OCI-M1 (cell line): ENCODE data around the gene JAZF1.
"Not testable (repeated sequence)": the region's sequence is repeated elsewhere in the genome, so short reads cannot be mapped to it uniquely, and the experiment has no call there.

Experiments used
- DNase-seq: peaks from one replicate; lab custom pipeline; 2025; lab: John Stamatoyannopoulos, UW

The JAZF1 gene

DNA sequence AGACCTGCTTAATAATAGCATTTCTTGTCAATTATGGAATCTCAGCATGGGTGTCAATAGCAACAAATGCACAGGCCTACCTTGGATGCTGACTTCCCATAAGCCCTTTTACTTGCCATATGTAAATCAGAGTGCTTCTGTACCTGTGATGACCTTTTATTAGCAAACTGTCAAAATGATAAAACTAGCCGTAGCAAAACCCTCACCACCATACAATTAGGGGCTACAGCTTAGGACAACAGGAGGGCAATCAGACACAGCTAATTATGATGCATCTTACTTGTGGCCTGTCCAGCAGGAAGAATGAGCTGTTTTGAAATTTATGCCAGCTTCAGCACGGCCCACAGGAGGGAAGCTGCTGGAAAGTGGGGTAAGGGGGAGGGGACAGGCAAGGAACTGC is 239.1 kb downstream of the JAZF1 start:
- DNase-seq, result no peak

GRCh38 chr7:27940341-27940740 is 240.3 kb downstream of the JAZF1 start:
- DNase-seq, result no peak

GRCh38 chr7:27939893-27940292 is 240.7 kb downstream of the JAZF1 start:
- DNase-seq, result no peak

- DNase-seq, result no peak
Observed at GRCh38 chr7:27936768-27937102, 243.9 kb downstream of the JAZF1 start.

DNA sequence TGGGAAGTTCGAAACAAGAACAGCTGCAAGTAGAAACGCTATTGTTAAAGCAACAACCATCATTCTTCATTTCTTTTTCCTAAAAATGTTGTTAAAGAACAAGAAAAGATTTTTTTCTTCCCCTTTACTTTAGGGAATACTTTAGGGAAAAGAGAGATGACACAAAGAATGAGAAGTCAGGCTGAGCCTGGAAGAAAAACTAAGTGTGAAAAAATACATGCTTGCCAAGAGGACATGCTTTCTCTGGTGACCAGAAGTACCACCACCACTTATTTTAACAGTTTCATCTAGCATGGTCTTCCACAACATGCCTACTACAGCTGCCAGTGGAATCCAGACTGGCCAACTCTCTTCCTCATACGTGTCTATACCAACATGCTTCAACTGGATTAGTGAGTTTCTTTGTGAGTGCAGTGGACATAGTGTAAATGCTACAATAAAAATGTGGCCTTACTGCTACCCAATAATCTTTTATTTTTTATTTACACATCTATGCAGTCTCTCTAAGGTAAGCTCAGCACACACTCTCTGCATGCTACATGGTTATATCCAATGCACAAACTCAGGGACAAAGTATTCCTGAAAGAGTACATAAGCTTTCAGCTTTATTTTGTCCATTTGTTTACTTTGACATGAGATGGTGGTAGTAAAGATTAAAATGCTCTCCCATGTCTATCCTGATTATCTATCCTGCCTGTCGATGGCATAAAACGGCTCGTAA is 244.4 kb downstream of the JAZF1 start:
- no peak for DNase-seq

GRCh38 chr7:27933671-27934565 is 246.7 kb downstream of the JAZF1 start:
- DNase-seq, result peak; percentile 16

DNA sequence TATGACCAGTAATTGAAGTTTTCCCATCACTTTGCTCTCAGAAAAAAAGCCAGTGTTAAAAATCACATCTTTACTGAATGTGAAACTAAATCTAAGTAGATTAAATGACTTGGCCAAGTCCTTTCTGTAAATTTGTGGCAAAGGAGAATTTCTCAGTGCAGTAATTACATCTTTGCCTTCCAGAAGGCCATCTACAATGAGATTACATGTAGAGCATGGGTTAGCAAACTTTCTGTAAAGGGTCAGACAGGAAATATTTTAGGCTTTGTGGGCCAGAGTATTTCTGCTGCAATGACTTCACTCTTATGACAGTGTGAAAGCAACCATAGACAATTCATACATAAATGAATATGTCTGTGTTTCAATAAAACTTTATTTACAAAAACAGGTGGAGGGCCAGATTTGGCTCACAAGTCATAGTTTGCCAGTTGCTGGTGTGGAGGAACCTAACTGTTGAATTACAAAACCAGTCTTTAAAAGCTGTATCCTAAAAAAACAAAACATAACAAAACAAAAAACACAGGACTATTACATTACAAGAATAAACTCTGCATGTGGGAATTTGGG is 249.6 kb downstream of the JAZF1 start:
- DNase-seq, result no peak

- no peak for DNase-seq
Observed at GRCh38 chr7:27929127-27929526, 251.5 kb downstream of the JAZF1 start.

DNA sequence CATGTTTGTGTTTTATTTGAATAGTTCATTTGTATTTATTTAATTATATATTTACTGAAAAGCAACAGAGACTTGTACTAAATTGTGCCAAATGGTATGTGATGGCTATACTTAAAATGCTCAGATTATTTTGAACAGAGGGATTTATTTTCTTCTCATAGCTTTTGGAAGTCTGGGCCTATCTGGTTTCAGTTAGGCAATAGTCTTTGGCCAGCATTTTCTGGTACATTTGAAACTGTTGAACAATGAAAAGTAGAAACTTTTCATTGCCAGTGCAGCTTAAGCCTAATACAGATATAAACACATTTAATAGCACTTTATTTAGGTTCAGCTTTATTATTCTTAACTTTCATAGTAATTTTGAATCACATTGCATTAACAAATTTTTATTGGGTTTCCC is 252.6 kb downstream of the JAZF1 start:
- DNase-seq, result no peak

DNA sequence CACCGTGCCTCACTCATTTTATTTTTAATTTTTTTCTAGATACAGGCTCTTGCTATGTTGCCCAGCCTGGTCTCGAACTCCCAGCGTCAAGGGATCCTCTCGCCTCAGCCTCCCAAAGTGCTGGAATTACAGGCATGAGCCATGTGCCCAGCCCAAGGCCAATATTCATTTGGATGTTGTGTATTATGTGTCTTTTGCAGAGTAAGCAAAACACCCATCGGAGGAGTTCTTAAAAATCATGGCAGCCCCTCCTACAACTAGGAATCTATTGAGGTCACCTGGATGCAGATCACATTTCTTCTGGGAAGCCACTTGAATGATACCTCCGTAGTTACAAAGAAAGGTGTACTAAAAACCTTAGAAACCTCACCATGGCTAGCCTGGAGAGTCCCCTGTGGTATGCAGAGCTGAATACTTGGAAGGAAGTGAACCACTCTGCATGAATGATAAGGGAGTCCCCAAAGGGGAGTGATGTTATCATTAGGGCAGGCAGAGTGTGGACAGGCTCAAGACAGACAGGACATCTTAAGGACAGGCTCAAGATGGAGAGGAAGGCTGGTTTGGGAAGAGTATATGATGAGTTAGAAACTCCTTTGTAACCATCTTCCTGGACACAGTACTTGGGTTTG is 254.9 kb downstream of the JAZF1 start:
- no peak for DNase-seq

DNA sequence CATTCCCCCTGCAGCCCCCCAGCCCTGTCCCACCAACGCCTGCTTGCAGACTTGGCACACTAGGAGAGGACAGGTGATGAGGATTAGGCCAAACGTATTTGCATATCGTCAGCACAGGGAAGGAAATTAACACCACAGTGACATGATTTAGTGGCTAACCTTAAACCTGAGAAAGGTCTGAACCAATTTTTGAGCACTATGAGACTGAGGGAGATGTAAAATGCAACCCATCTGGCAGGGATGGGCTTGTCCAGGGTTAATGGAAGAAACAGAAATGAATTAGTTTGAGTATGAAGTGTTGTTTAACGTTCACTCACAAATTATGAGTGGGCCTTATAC is 257.0 kb downstream of the JAZF1 start:
- no peak for DNase-seq

DNA sequence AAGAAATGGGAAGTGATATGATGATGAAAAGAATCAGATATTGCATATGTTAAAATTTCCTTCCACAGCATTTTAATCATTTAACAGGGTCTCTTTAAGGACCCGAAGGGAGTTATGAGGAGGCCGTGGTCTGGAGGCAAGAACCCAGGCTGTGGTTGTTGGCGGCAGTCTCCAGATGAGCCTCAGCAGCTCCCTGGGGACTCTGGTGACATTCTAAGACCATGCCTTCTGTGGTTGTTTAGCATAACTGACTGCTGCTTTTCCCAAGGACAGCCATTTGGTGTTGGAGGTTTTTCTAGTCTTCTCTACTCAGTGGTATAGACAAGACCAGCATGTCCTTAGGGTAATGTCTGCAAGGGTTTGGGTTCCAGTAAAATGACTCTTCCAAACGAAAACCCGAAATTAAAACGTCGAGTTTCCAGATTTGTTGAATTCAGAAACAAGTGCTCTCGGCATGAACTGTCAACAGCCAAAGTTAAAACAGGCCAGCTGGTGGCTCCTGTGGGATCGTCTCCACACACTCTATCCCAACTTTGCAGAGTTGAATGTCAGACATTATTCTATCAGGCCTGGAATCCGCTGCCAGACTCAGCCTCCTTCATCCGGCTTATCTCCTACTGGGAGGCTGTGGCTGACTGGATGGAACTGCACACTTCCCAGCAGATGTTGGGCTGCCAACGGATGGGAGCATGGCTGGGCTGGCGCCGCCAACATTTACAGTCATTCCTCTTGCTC is 257.5 kb downstream of the JAZF1 start:
- DNase-seq, result no peak

DNA sequence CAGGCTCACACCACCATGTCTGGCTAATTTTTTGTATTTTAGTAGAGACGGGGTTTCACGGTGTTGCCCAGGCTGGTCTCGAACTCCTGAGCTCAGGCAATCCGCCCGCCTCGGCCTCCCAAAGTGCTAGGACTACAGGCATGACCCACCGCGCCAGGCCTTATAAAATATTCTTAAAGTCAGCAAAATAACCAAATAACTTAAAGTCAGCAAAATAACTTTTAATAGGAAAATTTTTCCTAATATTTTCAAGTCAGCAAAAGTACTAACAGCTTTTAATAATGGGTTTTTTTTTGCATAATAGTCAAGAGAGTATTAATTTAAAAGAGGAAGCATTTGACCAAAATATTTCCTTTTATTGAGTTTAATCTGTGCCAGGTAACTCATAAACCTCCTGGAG is 258.2 kb downstream of the JAZF1 start:
- DNase-seq, result not testable (repeated sequence)

GRCh38 chr7:27921081-27921836 is 259.3 kb downstream of the JAZF1 start:
- DNase-seq, result peak; percentile 80

DNA sequence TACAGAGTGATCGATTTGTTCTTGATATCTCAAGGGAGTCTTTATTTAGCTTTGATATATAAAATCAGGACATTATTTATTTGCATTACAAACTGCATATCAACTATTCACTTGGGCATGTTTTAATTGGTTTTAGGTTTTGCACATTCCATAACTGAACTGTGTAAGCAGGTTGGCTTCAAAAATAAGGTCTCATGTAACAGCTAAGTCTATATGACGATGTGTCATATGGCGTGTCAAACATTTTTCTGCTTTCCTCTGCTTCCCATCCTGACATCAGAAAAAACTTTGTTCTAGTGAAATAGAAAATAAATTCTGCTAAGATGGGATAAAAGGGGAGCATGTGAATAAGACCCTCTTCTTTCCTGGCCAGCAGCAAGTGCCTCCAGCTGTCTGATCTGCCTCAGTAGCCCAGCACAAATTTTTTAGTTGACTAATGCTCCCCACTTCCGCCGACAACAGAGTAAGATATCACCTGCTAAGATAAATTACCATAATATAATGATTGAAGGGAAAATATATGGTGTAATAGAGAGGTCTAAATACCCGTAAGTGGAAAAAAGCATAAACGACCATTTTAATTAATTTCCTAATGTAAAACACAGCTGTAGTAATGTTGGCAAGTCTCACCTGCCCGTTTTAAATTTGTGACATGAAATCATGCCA is 260.2 kb downstream of the JAZF1 start:
- DNase-seq, result no peak

DNA sequence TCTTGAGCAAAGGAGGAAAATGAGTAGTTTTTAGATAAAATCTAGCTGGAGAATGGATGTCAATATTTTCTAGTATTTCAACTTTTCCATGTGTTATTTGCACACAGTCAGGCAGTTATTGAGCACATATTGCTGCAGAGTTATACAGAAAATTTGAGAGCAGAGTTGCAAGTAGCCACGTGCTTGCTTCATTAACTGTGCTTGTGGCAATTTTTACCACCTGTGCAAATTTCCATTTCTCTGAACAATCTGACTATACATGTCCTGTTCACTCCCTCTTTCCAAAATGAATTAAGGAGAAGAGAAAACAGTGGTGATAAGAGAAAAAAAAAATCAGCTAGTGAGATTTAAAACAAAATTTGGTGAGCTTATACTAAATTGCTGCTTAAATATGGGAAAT is 262.1 kb downstream of the JAZF1 start:
- DNase-seq, result no peak

DNA sequence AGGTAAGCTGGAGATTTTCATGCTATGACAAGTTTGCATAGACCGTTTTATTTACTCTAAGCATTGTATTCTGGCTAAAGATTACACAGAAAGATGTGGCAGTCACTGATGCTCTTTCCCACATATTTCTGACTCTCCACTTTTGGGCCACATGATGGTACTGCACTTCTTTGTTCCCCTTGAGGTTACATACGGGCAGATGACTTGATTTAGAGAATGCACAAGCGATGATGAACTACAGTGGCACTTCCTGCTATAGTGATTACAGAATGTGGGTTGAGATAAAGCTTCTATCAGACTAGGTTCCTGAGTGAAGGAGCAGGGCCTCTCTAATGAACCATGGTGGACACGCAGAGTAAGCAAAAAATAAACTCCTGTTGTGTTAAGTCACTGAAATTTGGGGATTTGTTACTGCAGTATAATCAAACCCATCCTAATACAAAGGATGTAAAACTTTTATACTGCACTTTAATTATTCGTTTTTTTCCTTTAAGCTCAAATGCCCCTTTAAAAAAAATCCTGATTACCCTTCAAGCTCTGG is 262.8 kb downstream of the JAZF1 start:
- DNase-seq, result peak; percentile 28

DNA sequence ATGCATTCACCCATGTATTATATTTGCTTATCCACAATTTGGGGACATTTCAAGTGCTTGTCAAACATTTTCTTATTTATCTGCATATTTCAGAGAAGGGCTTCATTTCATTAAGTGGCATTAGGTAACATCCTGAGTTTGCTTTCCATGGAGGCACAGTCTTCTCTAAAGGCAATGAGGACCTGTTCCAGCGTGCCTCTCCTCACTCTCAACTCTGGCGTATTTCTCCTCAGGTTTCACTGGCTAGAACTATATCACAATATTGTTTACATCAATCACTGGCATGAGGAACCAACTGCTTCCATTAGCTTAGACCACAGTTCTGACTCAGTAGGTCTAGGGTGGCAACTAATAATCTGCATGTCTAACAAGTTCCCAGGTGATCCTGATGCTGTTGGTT is 263.5 kb downstream of the JAZF1 start:
- no peak for DNase-seq

- no peak for DNase-seq
Observed at GRCh38 chr7:27916372-27916771, 264.2 kb downstream of the JAZF1 start.

DNA sequence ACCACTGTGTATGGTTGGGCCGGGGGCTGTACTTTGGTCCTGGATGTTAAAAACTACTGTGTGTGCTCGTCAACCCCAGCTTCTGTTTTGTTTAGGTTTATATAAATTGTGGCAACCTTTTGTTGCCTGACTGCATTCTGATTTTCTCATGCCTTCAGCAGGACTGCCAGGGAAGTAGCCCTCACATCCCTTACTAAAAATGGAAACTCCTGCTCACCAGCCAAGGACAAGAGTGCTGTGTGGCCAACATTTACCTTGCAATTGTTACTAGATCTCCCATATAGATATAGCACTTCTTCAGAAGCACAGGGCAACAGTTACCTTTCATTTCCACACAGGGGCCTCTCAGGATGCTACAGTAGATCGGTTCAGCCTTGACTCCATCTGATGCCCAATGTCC is 266.2 kb downstream of the JAZF1 start:
- DNase-seq, result no peak

DNA sequence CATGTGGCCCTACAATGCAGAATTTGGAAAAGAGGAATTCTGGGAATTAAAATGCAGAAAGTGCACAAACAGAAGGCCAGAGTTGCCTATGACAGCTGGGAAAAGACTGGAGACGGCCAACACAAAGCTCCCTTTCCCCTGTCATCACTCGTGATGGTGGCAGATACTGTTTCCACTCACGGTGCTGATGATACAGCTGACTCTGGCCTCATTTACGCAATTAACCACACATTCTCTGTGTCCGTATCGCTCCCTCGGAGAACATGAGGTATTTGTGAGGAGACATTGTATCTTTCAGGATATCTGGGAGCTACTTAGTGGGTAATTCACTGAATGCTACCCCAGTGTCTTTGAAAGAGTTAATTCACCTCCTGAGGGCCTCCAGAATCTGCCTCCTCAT is 267.8 kb downstream of the JAZF1 start:
- DNase-seq, result no peak
